IPS-18c (cell line): ENCODE data around the gene CGB5.
"Not testable (repeated sequence)": the region's sequence is repeated elsewhere in the genome, so short reads cannot be mapped to it uniquely, and the experiment has no call there.

Experiments used
- H3K4me3 ChIP-seq: 2 replicates; pipeline ENCODE4 v1.7.0; 2013; ENCODE audit warnings: low read depth, mild to moderate bottlenecking, low read length, moderate library complexity; ENCODE audit not compliant: insufficient read depth
- H3K9me3 ChIP-seq: one replicate; pipeline ENCODE4 v1.6.1; 2013; ENCODE audit warnings: mild to moderate bottlenecking, low read length, moderate library complexity; ENCODE audit not compliant: control insufficient read depth, insufficient read depth

The CGB5 gene

GRCh38 chr19:49043548-49043947, at the start of gene CGB5:
TSS of gene CGB5 (plus strand) at chr19:49043848. CDS start at chr19:49044210, 362 bp downstream.
- H3K9me3 ChIP-seq, H3K4me3 ChIP-seq: not testable (repeated sequence)

- Histone ChIP-seq H3K4me3 (peak overlapping the region; percentile 87), H3K9me3 (no peaks in the 10 kb centered on the region)
Measured at GRCh38 chr19:48994035-48994386, 49.6 kb upstream of the CGB5 start.

DNA sequence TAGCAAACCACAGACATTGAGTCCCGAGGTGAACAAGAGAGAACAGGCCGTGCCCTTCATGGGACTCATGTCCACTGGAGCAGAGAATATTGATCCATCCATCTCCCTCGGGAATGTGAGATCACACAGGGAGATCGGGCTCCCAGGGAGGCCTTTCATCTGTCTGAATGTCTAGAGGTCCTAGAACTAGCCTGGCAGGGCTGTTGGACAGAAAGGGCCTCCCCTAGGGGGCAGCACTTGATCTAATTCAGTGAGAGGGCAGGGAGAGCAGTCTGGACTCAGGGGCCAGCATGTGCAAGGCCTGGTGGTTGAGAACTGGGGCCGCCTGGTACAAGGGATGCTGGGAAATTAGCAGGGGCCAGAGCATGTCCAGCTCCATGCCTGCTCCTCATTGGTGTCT, 45.7 kb upstream of the CGB5 start:
- H3K4me3 ChIP-seq: no peak overlapping the region
- H3K9me3 ChIP-seq: no peaks in the 10 kb centered on the region

DNA sequence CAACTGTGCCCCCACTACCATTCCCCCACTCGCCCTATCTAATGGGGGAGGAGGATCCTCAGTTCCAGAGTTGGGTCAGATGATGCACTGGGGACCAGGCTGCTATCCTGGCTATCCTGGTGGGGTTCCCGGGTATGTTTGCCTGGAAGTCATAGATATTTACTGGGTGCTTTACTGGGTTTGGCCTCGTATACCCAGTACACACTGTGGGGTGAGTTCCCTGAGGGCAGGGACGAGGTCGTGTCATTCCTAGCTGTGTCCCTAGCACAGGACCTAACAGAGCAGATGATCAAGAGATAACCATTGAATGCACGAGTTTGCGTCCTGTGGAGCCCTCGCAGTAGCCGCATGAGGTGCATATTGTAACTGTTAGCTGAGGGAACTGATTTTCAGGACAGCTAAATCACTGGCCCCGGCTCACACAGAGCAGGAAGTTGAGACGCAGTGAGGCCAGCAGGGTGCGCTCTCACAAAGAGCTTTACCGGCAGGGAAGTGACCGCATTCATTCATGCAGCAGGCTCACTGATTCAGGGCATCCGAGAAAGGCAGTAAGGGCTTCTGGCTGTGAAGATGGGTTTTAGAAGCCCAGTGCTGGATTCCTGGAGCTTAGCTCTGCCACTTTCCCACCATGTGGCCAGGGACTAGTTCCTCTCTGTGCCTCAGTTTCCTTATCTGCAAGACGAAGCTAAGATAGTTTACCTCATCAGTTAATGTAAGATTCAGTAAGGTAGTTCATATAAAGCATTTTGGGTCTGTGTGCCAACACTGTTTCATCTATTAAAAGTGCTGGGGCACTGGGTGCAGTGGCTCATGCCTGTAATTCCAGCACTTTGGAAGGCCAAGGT, 43.9 kb upstream of the CGB5 start:
- H3K4me3 ChIP-seq: no peak overlapping the region
- H3K9me3 ChIP-seq: no peaks in the 10 kb centered on the region

DNA sequence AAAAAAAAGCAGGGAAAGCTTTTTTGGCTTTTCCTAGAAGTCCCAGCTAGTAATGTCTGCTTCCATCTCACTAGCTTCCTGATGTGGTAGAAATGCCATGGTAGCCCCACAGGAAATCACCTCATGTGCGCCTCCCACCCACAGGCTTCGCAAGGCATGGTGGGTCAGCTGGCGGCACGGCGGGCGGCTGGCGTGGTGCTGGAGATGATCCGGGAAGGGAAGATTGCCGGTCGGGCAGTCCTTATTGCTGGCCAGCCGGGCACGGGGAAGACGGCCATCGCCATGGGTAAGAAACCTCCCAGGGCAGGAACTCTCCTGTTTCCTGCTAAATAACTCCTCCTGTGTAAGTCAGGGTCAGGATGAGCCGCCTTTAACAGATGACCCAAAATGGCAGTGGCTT, 39.5 kb upstream of the CGB5 start:
- no peaks in the 10 kb centered on the region for H3K9me3 ChIP-seq
- no peak overlapping the region for H3K4me3 ChIP-seq

DNA sequence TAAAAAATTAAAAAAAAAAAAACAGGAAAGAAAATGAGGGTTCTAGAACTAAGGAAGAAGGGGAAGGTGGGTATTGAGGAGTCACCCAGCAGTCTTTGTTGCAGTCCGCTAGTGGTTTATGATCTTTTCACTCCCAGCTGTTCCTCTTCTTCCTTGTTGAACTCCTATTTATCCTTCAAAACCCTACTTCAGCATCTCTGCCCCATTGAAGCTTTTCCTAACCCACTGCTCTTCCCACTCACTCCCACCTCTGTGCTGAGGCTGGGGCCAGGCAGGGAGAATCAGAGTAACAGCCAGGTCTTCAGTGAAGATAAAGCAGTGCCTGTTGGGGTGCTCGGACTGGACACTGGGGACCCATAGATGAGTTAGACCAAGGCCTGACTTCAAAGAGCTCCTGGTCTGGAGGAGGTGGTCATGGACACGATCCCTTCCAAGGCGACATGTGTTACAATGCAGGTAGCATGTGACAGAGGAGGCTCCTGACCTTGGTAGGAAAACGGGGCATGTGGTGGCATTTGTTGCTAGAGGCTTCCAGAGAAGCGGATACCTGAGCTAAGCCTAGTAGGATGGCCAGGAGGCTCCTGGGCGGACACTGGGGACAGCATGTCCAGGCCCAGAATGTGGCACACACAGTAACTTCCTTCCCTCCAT, 38.6 kb upstream of the CGB5 start:
- H3K4me3 ChIP-seq: no peak overlapping the region
- H3K9me3 ChIP-seq: no peaks in the 10 kb centered on the region

- H3K4me3 ChIP-seq: no peak overlapping the region
Measured at GRCh38 chr19:49006905-49007304, 36.7 kb upstream of the CGB5 start.

DNA sequence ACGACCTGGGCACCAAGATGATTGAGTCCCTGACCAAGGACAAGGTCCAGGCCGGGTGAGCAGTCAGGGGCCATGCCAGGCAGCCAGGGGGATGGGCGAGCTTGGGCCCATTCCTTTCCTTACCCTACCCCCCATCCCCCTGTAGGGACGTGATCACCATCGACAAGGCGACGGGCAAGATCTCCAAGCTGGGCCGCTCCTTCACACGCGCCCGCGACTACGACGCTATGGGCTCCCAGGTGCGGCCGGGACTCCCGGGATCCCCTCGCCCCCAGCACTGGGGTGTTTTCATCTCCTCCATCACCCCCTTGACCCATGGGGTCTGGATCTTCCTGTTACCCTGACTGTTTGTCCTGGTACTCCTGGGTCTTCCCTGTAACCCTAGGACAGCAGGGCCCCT, 33.8 kb upstream of the CGB5 start:
- H3K4me3 ChIP-seq: no peak overlapping the region

More at GRCh38 chr19:49006905-49007304, 36.7 kb upstream of the CGB5 start:
- no peaks in the 10 kb centered on the region for H3K9me3 ChIP-seq

DNA sequence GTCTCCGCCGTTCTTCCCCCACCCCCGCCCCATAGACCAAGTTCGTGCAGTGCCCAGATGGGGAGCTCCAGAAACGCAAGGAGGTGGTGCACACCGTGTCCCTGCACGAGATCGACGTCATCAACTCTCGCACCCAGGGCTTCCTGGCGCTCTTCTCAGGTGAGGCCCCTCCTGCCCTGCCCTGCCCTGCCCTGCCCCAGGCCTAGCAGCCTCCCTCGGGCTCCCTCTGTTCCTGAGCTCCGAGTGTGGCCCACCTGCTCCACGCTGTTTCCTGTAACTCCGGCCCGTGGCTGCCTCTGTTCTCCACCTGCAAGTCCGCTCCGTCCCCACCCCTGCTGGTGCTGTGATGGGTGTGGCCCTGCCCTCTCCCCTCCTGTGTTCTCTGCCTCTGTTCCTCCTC, 33.2 kb upstream of the CGB5 start:
- H3K4me3 ChIP-seq: no peak overlapping the region

More for the DNA sequence above, 33.8 kb upstream of the CGB5 start:
- no peaks in the 10 kb centered on the region for H3K9me3 ChIP-seq

DNA sequence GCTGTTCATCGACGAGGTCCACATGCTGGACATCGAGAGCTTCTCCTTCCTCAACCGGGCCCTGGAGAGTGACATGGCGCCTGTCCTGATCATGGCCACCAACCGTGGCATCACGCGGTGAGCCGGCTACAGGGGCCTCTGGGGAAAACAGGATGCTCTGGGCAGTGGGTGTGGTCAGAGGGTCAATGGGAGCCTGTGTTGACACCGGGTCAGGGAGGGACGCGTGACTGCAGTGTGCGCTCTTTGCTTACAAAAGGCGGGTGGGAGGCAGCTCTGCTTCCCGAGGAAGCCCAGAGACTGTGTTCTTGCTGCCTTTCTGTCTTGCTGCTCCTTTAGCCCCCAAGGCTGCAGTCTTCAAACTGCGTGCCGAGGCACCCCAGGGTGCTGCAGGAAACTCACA, 32.5 kb upstream of the CGB5 start:
- Histone ChIP-seq H3K9me3 (no peaks in the 10 kb centered on the region), H3K4me3 (no peak overlapping the region)

More for the DNA sequence above, 33.2 kb upstream of the CGB5 start:
- H3K9me3 ChIP-seq: no peaks in the 10 kb centered on the region

DNA sequence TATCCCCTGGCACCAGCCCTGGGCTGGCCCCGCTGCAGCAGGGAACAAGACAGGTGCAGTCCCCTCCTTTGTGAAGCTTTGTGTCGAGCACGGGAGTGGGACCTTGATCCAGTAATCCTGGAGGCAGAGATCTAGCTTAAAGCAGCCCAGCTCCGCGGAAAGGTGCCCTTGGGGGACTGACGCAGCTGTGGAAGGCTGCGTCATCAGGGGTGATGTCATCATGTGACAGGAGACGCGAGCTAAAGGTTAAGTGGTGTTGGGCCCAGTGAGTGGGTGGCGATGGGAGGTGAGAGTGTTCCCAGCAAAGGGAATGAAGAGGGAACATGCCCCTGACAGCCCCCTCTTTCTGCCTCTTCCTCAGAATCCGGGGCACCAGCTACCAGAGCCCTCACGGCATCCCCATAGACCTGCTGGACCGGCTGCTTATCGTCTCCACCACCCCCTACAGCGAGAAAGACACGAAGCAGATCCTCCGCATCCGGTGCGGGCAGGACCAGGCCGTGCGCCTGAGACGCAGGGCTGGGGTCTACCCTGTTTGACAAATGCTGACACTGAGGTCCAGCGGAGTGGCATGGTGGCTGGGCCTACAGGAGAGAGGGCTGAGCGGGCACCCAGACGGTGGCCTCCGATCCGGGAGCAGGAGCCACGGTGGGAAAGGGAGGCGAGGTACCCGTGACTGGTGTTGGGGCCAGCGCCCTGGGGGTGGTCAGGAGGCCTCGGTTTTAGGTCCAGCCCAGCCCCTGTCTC, 29.4 kb upstream of the CGB5 start:
- Histone ChIP-seq H3K4me3 (no peak overlapping the region), H3K9me3 (no peaks in the 10 kb centered on the region)

GRCh38 chr19:49014870-49015255, 28.8 kb upstream of the CGB5 start:
- H3K9me3 ChIP-seq: no peaks in the 10 kb centered on the region
- no peak overlapping the region for H3K4me3 ChIP-seq

GRCh38 chr19:49016067-49016839, 27.4 kb upstream of the CGB5 start:
- H3K4me3 ChIP-seq: no peak overlapping the region

GRCh38 chr19:49017041-49017665, 26.5 kb upstream of the CGB5 start, which contains the start of gene LHB:
TSS of gene LHB (minus strand) at chr19:49017091. CDS start at chr19:49017081, 10 bp downstream.
- Histone ChIP-seq H3K9me3 (no peaks in the 10 kb centered on the region), H3K4me3 (peak within 1 kb of the TSS; percentile 50)

More at GRCh38 chr19:49016067-49016839, 27.4 kb upstream of the CGB5 start:
- H3K9me3 ChIP-seq: no peaks in the 10 kb centered on the region

GRCh38 chr19:49017666-49018351, 25.8 kb upstream of the CGB5 start:
- H3K4me3 ChIP-seq: peak overlapping the region; percentile 50
- H3K9me3 ChIP-seq: no peaks in the 10 kb centered on the region
